Activated naive CD8-positive, alpha-beta T cell treated with anti-CD3 and anti-CD28 coated beads, Interleukin-2, amount 50 U/mL, for 24 hours (primary cell): ENCODE data around the gene SYCE3.

Experiments
- ATAC-seq: fragments of 150-1000 bp; cut with Tn5 transposase; one replicate; pipeline ENCODE4 v1.10.0; 2021
- DNase-seq: peaks from one replicate; pipeline ENCODE4 v3.0.0; 2021
- H3K27ac Mint-ChIP-seq: one replicate; pipeline ENCODE4 v1.8.0; 2021; ENCODE audit warnings: mild to moderate bottlenecking, mixed read lengths
- H3K27me3 Mint-ChIP-seq: one replicate; pipeline ENCODE4 v1.8.0; 2021; ENCODE audit warnings: mixed read lengths
- H3K36me3 Mint-ChIP-seq: one replicate; pipeline ENCODE4 v1.8.0; 2021; ENCODE audit warnings: low read depth, mixed read lengths
- H3K4me1 Mint-ChIP-seq: one replicate; pipeline ENCODE4 v1.8.0; 2021; ENCODE audit warnings: mixed read lengths
- H3K4me3 Mint-ChIP-seq: one replicate; pipeline ENCODE4 v1.8.0; 2021; ENCODE audit warnings: mild to moderate bottlenecking, moderate library complexity, mixed read lengths
- H3K9me3 Mint-ChIP-seq: one replicate; pipeline ENCODE4 v1.8.0; 2021; ENCODE audit warnings: mixed read lengths

SYCE3 gene

DNA sequence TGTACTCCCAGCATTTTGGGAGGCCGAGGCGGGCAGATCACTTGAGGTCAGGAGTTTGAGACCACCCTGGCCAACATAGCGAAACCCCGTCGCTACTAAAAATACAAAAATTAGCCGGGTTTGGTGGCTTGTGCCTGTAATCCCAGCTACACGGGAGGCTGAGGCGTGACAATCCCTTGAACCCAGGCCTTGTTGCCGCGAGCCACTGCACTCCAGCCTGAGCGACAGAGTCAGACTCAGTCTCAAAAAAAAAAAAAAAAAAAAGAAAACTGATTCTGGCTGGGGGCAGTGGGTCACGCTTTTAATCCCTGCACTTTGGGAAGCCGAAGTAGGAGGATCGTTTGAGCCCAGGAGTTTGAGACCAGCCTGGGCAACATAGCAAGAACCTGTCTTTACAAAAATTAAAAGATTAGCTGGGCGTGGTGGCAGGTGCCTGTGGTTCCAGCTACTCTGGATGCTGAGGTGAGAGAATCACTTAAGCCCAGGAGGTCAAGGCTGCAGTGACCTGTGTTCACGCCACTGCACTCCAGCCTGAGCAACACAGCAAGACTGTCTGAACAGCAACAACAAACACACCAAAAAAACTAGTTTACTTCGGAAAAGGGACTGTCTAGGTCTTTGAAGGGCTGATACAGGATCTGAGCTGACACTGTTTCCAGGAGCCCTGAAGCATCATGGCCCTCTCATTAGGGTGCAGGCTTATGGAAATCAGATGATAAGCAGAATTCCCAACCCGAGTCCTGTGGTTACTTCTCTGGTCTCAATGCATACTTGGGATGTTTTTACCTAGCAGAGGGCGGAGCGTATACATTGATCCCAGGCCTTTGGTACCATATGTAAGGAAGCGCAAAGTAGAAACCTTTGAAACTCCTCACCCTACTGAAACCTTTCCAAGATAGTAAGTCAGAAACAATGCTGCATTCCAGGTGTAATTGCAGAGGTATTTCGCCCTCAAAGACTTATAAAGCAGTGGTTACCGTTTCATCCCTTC, 21.7 kb upstream of the SYCE3 start:
- peak overlapping the region; percentile 90 for H3K27ac Mint-ChIP-seq

GRCh38 chr22:50583294-50583861, 20.7 kb upstream of the SYCE3 start:
- no peaks in the 10 kb centered on the region for H3K27me3 Mint-ChIP-seq
- H3K4me3 Mint-ChIP-seq: peak overlapping the region; percentile 91
- peaks cover 5% of the 10 kb centered on the region for H3K36me3 Mint-ChIP-seq
- DNase-seq (no peak), ATAC-seq (peak; percentile 14)
- peak overlapping the region; percentile 90 for H3K27ac Mint-ChIP-seq
- H3K4me1 Mint-ChIP-seq: peaks cover 26% of the 10 kb centered on the region
- no peaks in the 10 kb centered on the region for H3K9me3 Mint-ChIP-seq

More for the DNA sequence above, 21.7 kb upstream of the SYCE3 start:
- Mint-ChIP-seq H3K27me3 (no peaks in the 10 kb centered on the region), H3K4me1 (peaks cover 21% of the 10 kb centered on the region), H3K9me3 (no peaks in the 10 kb centered on the region), H3K4me3 (peak overlapping the region; percentile 91), H3K36me3 (peaks cover 5% of the 10 kb centered on the region)
- no peak for DNase-seq
- ATAC-seq: no peak

GRCh38 chr22:50582493-50583293, 20.0 kb upstream of the SYCE3 start, which contains the start of gene CHKB:
CHKB (minus strand) TSS chr22:50582849; CDS start chr22:50582781, 68 bp downstream.
- Mint-ChIP-seq H3K4me3 (peak within 1 kb of the TSS; percentile 91), H3K9me3 (no peaks in the 10 kb centered on the region), H3K27me3 (no peaks in the 10 kb centered on the region), H3K27ac (peak within 1 kb of the TSS; percentile 90), H3K4me1 (peaks cover 27% of the 10 kb centered on the region), H3K36me3 (peaks cover 5% of the 10 kb centered on the region)
- peak; percentile 98 for DNase-seq
- peak; percentile 95 for ATAC-seq

DNA sequence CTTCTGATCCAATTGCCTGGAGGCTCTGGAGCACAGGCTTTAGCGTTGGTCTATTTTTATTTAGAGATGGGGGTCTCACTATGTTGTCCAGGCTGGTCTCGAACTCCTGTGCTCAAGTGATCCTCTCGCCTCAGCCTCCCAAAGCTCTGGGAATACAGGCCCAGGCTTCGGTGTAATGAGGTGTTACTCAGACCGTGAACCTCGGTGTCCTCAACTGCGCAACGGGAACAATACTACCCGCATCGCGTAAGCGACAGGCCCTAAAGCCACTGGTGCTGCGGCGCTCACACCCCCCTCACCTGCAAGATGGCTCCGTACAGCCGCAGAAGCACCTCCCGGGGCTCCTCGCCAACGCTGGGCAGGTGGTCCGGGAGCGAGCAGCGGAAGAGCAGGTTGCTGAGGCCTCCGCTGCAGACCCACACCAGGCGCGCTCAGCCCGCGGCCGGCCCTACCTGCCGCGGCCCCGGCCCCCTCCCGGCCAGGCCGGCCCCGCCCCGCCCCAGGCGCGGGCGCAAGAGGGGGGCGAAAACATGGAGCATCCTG, 19.3 kb upstream of the SYCE3 start:
- peak overlapping the region; percentile 83 for H3K27ac Mint-ChIP-seq
- peaks cover 5% of the 10 kb centered on the region for H3K36me3 Mint-ChIP-seq
- H3K4me1 Mint-ChIP-seq: peaks cover 31% of the 10 kb centered on the region
- no peaks in the 10 kb centered on the region for H3K27me3 Mint-ChIP-seq
- no peaks in the 10 kb centered on the region for H3K9me3 Mint-ChIP-seq
- ATAC-seq (peak; percentile 1), DNase-seq (peak; percentile 38)
- peak overlapping the region; percentile 91 for H3K4me3 Mint-ChIP-seq

DNA sequence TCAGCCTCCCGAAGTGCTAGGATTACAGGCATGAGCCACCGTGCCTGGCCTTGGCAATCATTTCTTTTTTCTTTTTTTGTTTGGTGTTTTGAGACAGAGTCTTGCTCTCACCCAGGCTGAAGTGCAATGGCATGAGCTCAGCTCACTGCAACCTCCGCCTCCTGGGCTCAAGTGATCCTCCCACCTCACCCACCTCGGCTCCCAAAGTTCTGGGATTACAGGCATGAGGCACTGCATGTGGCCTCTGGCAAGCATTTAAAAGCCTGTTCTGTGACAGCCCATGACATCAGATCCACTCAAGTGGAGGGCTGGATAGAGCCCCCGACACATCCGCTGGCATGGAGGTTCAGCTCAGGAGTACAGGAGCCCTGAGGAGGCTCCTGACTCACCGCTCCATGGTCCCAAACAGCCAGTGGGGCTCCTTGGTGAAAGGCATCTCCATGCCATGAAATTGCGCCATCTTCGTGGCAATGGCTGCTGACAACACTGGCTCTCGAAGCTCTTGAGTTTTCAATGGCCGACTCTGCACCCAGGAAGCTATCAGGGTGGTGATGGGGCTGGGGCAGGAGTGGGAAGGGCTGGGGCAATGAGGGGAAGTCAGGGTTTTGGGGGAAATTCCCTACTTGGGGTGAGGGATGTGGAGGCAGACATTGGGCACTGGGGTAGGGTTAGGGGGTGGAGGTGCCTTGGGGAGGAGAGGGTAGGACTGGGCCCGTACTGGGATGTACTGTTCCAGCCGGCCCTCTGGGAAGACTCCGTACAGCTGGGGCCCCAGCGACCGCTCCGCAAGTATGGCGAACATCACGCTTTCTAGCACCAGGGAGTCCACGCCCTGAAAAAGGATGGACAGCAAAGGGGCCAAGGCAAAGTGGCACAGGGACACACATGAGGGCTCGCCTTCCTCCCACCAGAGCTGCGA, 18.6 kb upstream of the SYCE3 start:
- ATAC-seq (no peak), DNase-seq (no peak)
- Mint-ChIP-seq H3K27ac (peak overlapping the region; percentile 79), H3K36me3 (peaks cover 5% of the 10 kb centered on the region), H3K4me3 (peak overlapping the region; percentile 91), H3K27me3 (no peaks in the 10 kb centered on the region), H3K4me1 (peaks cover 31% of the 10 kb centered on the region), H3K9me3 (no peaks in the 10 kb centered on the region)

- Mint-ChIP-seq H3K27me3 (no peaks in the 10 kb centered on the region), H3K4me3 (no peak overlapping the region), H3K36me3 (peaks cover 5% of the 10 kb centered on the region), H3K27ac (no peak overlapping the region), H3K9me3 (no peaks in the 10 kb centered on the region), H3K4me1 (peaks cover 31% of the 10 kb centered on the region)
- DNase-seq (no peak), ATAC-seq (no peak)
These were observed 17.0 kb upstream of the SYCE3 start for GRCh38 chr22:50579752-50580151.

GRCh38 chr22:50578776-50579310, 16.1 kb upstream of the SYCE3 start:
- Mint-ChIP-seq H3K27me3 (no peaks in the 10 kb centered on the region), H3K9me3 (no peaks in the 10 kb centered on the region), H3K27ac (no peak overlapping the region), H3K4me3 (no peak overlapping the region), H3K36me3 (peaks cover 5% of the 10 kb centered on the region), H3K4me1 (peaks cover 30% of the 10 kb centered on the region)
- ATAC-seq (no peak), DNase-seq (no peak)

- Mint-ChIP-seq H3K27ac (no peak within 1 kb of the TSS), H3K4me3 (no peak within 1 kb of the TSS), H3K4me1 (peaks cover 23% of the 10 kb centered on the region), H3K9me3 (no peaks in the 10 kb centered on the region), H3K27me3 (no peaks in the 10 kb centered on the region), H3K36me3 (peaks cover 5% of the 10 kb centered on the region)
- DNase-seq (no peak), ATAC-seq (no peak)
These were observed 15.5 kb upstream of the SYCE3 start, which contains the start of gene CPT1B for GRCh38 chr22:50577987-50578775. CPT1B (minus strand) TSS chr22:50578427; CDS start chr22:50577915, 512 bp downstream.

DNA sequence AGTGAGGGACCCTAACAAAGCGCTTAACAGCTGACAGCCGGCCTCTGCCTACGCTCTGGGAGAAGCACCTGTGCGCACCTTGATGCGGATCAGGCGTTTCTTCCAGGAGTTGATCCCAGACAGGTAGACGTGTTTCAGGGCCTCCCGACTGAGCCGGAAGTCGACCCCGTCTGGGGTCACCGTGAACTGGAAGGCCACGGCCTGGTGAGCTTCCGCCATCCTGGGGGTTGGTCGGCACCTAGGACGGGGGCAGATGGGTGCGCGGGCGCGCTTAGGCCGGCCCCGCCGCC, 14.9 kb upstream of the SYCE3 start:
- ATAC-seq (no peak), DNase-seq (no peak)
- no peak overlapping the region for H3K4me3 Mint-ChIP-seq
- no peak overlapping the region for H3K27ac Mint-ChIP-seq
- peaks cover 5% of the 10 kb centered on the region for H3K36me3 Mint-ChIP-seq
- H3K9me3 Mint-ChIP-seq: no peaks in the 10 kb centered on the region
- H3K27me3 Mint-ChIP-seq: no peaks in the 10 kb centered on the region
- peaks cover 23% of the 10 kb centered on the region for H3K4me1 Mint-ChIP-seq

DNA sequence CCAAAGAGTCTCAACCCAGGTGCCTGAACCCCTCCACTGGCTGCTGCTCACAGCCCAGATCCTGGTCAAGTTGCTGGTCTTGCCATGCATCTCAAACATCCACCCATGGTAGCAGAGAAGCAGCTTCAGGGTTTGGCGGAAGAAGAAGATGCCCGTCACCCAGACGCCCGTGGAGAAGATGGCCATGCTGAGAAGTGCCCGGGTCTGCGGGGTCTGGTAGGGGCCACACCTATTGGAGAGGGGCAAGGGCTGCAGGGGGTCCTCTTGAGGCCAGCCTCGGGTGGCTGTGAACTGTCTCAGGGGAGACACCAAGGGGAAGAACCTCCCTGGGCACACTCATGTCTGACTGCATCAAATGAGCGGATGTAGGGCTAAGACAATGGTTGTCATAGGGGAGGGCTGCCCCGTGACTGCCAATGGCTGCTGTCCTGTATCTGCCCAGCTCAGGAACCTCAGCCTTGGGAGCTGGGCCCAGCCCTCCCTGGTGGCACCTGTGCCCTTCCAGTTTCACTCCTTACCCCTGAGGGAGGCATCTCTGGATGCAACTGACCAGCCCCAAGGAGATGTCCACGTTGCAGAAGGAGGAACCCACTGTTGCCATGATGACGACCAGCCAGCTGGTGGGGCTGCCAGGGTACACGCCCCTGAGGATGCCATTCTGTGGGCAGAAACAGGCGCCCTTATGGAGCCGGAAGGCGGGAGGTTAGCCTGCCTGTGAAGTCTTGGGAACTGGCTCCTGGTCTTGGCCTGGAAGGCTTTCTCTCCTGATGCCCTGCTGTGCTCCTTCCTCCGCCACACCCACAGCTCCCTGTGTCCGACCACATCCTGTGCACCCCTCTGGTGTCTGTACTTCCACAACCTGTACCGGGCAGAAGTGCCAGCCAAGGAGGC, 14.3 kb upstream of the SYCE3 start:
- Mint-ChIP-seq H3K27me3 (no peaks in the 10 kb centered on the region), H3K27ac (no peak overlapping the region), H3K9me3 (no peaks in the 10 kb centered on the region), H3K36me3 (peaks cover 5% of the 10 kb centered on the region), H3K4me3 (no peak overlapping the region), H3K4me1 (peaks cover 23% of the 10 kb centered on the region)
- DNase-seq (no peak), ATAC-seq (no peak)

GRCh38 chr22:50576070-50576469, 13.4 kb upstream of the SYCE3 start:
- Mint-ChIP-seq H3K27ac (no peak overlapping the region), H3K4me1 (peaks cover 17% of the 10 kb centered on the region), H3K36me3 (peaks cover 9% of the 10 kb centered on the region), H3K4me3 (no peak overlapping the region), H3K27me3 (no peaks in the 10 kb centered on the region), H3K9me3 (no peaks in the 10 kb centered on the region)
- ATAC-seq (no peak), DNase-seq (no peak)

GRCh38 chr22:50575426-50575941, 12.8 kb upstream of the SYCE3 start:
- Mint-ChIP-seq H3K4me3 (no peak overlapping the region), H3K27ac (no peak overlapping the region), H3K27me3 (no peaks in the 10 kb centered on the region), H3K4me1 (peaks cover 14% of the 10 kb centered on the region), H3K36me3 (peaks cover 14% of the 10 kb centered on the region), H3K9me3 (no peaks in the 10 kb centered on the region)
- no peak for DNase-seq
- no peak for ATAC-seq
